Measurements from ENCODE around the gene OSCP1.

Gene OSCP1

GRCh38 chr1:36447450-36447849 lies 2.8 kb downstream of the OSCP1 start:
- no peak for DNase-seq (ENCODE audit: low spot score)

GRCh38 chr1:36446746-36447145 lies 3.5 kb downstream of the OSCP1 start:
- no peak for DNase-seq (ENCODE audit: low spot score)

DNA sequence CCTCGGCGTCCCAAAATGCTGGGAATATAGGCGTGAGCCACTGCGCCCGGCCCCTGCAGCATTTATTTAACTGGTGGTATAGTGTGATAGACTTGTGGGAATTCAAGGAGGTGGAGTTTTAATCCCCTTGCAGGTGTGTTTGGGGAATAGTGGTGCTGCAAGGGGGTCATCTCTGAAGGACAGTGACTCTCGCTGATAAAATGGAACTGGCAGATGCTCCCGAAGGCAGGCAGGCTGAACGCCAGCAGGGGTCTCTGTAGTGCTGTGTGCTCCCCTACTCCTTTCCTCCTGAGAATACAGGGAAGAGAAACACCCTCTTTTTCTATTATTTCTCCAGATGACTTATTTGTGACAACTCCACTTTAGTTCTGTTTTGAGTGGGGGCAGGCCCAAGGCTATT lies 4.0 kb downstream of the OSCP1 start:
- DNase-seq (ENCODE audit: low spot score), result no peak

DNA sequence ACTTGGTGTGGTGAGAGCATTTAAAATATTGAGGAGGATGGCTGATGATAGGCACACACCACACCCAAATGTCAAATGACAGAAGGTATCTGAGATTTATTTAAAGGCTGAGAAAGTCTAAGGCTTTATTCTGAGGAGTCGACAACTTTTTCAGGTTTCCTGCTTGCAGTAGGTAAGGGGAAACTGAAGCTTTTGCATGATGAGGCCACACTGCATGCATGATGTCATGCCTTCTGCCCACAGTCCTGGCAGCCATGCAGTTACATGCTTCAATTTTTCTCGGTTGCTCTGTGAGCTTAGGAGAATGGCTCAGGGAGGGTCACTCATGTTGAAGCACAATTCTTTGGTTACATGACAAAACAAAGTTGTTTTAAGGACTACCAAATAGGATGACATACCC lies 7.0 kb downstream of the OSCP1 start:
- no peak for DNase-seq (ENCODE audit: low spot score)

- no peak for DNase-seq (ENCODE audit: low spot score)
Measured at GRCh38 chr1:36442337-36442736, 7.9 kb downstream of the OSCP1 start.

DNA sequence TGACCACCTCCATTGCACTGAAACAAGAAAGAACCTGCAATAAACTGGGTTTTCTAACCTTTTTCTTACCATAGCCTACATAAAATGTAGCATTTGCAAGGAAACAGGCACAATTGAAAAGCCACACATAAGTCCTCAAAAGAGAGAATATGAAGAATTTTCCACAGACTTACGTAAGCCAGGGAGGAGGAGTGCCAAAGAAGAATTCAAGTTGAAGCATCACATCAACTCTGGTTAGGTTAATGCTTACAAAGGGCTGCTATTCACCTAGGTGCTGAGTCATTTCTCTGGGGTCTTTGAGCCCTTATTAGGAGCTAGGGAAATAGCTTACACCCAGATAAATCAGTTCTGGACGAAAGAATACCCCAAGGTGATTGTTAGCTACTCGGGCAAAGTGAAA lies 9.6 kb downstream of the OSCP1 start:
- no peak for DNase-seq (ENCODE audit: low spot score)

- no peak for DNase-seq (ENCODE audit: low spot score)
Measured at GRCh38 chr1:36440044-36440443, 10.2 kb downstream of the OSCP1 start.

DNA sequence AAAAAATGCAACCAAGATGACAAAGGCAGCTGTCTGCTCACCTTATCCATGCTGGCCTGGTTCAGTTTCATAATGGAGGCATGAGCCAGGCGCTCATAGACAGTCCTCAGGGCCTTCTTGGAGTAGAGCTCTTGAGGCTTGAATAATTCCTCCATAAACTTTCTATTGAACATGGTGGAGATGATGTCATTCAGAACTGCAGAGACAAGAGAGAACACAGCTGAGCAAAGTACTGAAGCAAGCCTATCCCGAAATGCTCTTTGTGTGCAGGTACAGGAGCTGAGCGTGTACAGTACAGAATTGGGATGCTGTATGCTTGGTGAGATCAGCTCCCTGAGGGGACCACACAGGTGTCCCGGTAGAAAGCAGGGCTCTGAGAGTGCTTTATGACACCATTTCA lies 11.5 kb downstream of the OSCP1 start:
- DNase-seq (ENCODE audit: low spot score), result no peak

- DNase-seq (ENCODE audit: low spot score), result no peak
Measured at GRCh38 chr1:36436821-36437220, 13.4 kb downstream of the OSCP1 start.

DNA sequence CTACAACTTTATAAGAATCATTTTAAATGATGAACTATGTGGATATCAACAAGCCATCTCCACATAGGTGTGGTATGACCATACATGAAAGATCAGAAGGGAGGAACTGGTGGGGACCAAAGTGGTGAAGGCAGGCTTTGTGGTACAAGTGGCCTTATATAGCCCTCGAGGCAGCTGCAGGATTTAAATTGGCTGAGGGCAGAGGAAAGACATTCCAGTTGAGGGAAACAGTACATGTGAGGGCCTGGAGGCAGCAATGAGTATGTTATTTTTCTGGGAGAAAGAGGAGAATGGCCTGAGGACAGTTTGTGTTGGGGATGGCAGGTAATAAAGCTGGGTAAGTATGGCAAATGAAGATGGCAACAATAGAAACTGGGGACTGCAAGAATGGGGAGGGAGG lies 17.1 kb downstream of the OSCP1 start:
- DNase-seq (ENCODE audit: low spot score), result no peak

- no peak for DNase-seq (ENCODE audit: low spot score)
Measured at GRCh38 chr1:36432616-36433015, 17.6 kb downstream of the OSCP1 start.

DNA sequence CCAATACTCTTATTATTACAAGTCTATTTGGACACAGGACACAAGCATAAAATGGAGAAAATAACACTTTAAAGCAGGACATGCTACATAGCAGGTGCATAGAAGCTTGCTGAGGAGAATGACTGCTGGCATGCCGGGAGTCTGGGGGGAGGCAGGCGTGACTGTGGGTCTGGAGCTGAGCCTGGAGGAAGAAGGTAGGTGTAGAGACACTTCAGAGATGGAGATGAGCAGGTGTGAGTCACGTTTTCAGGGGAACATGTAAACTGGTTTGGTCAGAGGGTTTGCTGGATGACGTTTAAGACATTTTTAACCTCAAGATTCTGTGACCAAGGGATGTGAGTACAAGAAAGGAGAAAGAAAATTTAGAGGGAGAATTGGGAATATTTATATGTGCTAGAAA lies 24.5 kb downstream of the OSCP1 start:
- no peak for DNase-seq (ENCODE audit: low spot score)

GRCh38 chr1:36421649-36422048 lies 28.6 kb downstream of the OSCP1 start:
- no peak for DNase-seq (ENCODE audit: low spot score)

GRCh38 chr1:36420836-36421317 lies 29.4 kb downstream of the OSCP1 start:
- peak; percentile 69 for DNase-seq (ENCODE audit: low spot score)

- DNase-seq (ENCODE audit: low spot score), result no peak
Measured at GRCh38 chr1:36420409-36420808, 29.8 kb downstream of the OSCP1 start.

GRCh38 chr1:36419569-36419968 lies 30.7 kb downstream of the OSCP1 start:
- DNase-seq (ENCODE audit: low spot score), result no peak

- no peak for DNase-seq (ENCODE audit: low spot score)
Measured at GRCh38 chr1:36419140-36419539, 31.1 kb downstream of the OSCP1 start.

DNA sequence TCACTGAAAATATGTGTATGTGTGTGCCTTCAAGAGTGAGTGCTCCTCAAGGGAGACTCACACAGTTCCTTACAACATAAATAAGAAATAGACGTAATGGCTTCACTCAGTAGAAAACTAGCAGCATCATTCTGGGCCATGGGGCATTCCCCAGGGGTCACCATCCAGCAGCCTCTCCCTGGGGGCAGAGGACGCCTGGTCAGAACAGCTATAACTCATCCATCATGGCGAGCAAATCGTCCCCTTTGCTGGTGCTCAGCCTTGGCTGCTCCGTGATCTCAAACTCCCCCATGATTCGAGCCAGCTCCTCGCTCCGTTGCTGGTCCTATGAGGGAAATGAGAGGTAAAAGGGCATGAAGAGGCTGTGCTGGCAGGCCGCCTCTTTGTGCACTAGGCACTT lies 32.3 kb downstream of the OSCP1 start:
- DNase-seq (ENCODE audit: low spot score), result no peak

DNA sequence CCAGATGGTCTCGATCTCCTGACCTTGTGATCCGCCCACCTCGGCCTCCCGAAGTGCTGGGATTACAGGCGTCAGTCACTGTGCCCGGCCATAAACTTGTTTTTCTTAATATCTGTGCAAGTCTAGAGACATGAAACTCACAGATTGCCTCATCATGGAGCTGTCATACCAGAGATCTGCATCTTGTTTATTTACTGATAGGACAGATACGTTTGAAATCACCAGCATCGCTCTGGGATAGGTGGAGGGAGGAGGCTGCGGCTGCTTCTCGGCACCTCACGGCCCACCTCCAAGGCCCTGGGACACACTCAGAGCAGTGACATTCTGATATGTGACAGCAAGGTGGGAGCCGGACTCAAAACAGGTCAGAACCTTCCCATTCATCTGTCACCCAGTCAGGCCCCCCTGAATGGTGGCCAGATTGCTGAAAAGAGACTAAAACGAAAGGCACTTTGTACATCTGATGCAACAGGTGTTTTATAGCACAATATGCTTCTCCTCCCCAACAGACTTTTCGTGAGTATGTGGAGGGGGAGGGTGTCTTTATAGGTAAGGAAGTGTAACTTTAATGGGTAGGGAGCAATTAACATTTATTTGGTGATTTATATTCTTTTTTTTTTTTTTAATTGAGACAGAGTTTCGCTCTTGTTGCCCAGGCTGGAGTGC lies 34.5 kb downstream of the OSCP1 start:
- DNase-seq (ENCODE audit: low spot score), result no peak

GRCh38 chr1:36414384-36414783 lies 35.9 kb downstream of the OSCP1 start:
- DNase-seq (ENCODE audit: low spot score), result no peak

DNA sequence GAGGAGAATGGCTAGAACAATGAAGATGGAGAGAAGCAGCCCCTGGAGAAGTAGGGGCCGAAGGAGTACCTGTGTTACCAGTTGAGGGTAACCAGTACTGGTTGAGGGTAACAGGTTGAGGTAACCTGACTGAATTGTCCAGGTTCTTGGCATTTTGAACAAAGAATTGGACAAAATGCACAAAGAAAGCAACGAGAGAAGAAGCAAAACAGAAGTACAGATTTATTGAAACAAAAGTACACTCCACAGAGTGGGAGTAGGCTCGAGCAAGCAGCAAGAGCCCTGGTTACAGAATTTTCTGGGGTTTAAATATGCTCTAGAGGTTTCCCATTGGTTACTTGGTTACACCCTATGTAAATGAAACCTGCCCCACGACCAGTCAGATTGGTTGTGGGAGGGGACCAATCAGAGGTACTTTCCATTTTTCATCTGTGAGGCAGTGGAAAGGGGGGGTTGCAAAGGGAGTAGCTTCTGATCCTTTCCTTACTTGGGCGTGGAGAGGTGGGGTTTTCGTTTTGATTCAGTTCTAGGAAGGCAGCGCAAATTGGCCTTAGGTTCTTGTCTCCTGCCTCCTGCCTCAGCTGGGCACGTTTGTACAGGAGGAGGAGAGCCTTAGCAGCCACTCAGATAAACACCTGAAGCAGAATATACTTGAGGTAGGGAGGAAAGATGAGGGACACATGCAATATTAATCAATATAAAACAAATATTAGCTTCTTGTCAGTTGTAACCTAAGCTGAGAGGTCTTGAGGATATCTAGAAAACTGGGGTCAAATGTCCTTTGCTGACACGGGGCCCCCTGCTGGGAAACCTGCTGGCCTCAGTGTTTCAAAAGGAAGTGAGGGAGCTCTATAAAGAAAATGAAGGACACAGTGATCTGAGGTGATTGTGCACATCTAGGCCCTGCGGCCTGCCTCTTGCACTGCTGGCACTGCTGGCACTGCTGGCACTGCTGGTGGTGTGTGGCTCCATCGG lies 38.3 kb downstream of the OSCP1 start:
- DNase-seq (ENCODE audit: low spot score), result peak; percentile 32

DNA sequence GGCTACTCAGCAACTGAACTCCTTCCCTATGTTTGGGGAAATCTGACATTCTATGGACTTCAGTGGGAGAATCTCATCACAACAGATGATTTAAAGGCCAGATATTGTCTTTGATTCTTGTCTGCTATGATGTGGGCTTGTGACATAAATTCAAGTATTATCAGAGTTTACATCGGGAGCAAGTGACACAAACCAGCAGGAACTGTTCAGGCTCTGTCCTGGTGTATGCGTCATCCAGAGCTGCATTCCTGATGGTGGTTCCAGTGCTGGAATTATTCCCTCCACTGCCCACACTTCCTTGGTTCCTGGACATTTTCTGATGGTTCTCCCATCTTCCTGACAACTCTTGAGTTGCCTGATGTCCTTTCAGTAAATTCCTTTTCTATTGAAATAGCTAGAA lies 41.8 kb downstream of the OSCP1 start:
- DNase-seq (ENCODE audit: low spot score), result peak; percentile 56

GRCh38 chr1:36406440-36406839 lies 43.8 kb downstream of the OSCP1 start:
- DNase-seq (ENCODE audit: low spot score), result no peak
